Smooth muscle cell (in vitro differentiated cells): ENCODE data around the gene ERI3. TPM values are rescaled to one million over a fixed set of nuclear protein-coding genes. Genes with fewer than 3 reads are reported as not detected.

ENCODE experiments used
- DNase-seq: peaks from one replicate; lab custom pipeline; 2025; ENCODE audit not compliant: unreplicated experiment; lab: John Stamatoyannopoulos, UW
- H2AFZ ChIP-seq: fragments of 200-600 bp; sonication (generic); 2 replicates; pipeline ENCODE4 v1.6.0; 2016; ENCODE audit warnings: antibody characterized with exemption, low read depth, mild to moderate bottlenecking
- H3F3A ChIP-seq: fragments of 200-600 bp; sonication (generic); 2 replicates; pipeline ENCODE4 v1.6.0; 2017; ENCODE audit warnings: antibody characterized with exemption, low read depth
- H3K27ac ChIP-seq: fragments of 200-600 bp; sonication (generic); 2 replicates; pipeline ENCODE4 v1.5.1; 2016; ENCODE audit warnings: low read depth, mild to moderate bottlenecking
- H3K27me3 ChIP-seq: fragments of 200-600 bp; sonication (generic); 2 replicates; pipeline ENCODE4 v1.6.1; 2016; ENCODE audit warnings: low read depth, mild to moderate bottlenecking
- H3K36me3 ChIP-seq: fragments of 200-600 bp; sonication (generic); 2 replicates; pipeline ENCODE4 v1.5.1; 2016; ENCODE audit warnings: low read depth
- H3K4me1 ChIP-seq: fragments of 200-600 bp; sonication (generic); 2 replicates; pipeline ENCODE4 v1.5.1; 2016; ENCODE audit warnings: low read depth
- H3K4me2 ChIP-seq: fragments of 200-600 bp; sonication (generic); 2 replicates; pipeline ENCODE4 v1.6.0; 2016; ENCODE audit warnings: mild to moderate bottlenecking
- H3K4me3 ChIP-seq: fragments of 200-600 bp; sonication (generic); 2 replicates; pipeline ENCODE4 v1.5.1; 2016; ENCODE audit warnings: mild to moderate bottlenecking
- H3K79me2 ChIP-seq: fragments of 200-600 bp; sonication (generic); 2 replicates; pipeline ENCODE4 v1.6.0; 2016; ENCODE audit warnings: low read depth, mild to moderate bottlenecking
- H3K9ac ChIP-seq: fragments of 200-600 bp; sonication (generic); 2 replicates; pipeline ENCODE4 v1.6.0; 2016; ENCODE audit warnings: low read depth
- H3K9me3 ChIP-seq: fragments of 200-600 bp; sonication (generic); replicated peaks from 2 replicates; pipeline ENCODE4 v1.5.1; 2016; ENCODE audit warnings: low read depth
- H4K20me1 ChIP-seq: fragments of 200-600 bp; sonication (generic); 2 replicates; pipeline ENCODE4 v1.6.0; 2016; ENCODE audit warnings: low read depth
- WGBS: methylation state at CpG from one replicate; pipeline ENCODE4 v1.1.7; 2016; ENCODE audit warnings: low lambda C conversion rate; 5-methylcytosine and 5-hydroxymethylcytosine counted together
- polyA plus RNA-seq: library from polyadenylated mRNA; unstranded; fragments of >200 nt; fragmentation: Nextera tagmentation; extraction: Ambion mirVana; gene quantifications from 2 replicates; pipeline ENCODE4 v1.2.1, GENCODE V29; 2016
- total RNA-seq: library from RNA; depleted of rRNA; stranded (reverse); fragments of >200 nt; gene quantifications from 2 replicates; pipeline ENCODE4 v1.2.3, GENCODE V29; 2014
- TF ChIP-seq, protein P1 (sequence below): fragments of 200-600 bp; sonication (generic); IDR thresholded peaks from 2 replicates; pipeline ENCODE4 v1.5.1; 2017; ENCODE audit warnings: borderline replicate concordance, mild to moderate bottlenecking, antibody characterized with exemption; ENCODE audit not compliant: insufficient read depth, poor library complexity, severe bottlenecking

The ERI3 gene
- total and polyA plus RNA-seq, 2 experiments from 2014 or later: 91.2 to 112 TPM

DNA sequence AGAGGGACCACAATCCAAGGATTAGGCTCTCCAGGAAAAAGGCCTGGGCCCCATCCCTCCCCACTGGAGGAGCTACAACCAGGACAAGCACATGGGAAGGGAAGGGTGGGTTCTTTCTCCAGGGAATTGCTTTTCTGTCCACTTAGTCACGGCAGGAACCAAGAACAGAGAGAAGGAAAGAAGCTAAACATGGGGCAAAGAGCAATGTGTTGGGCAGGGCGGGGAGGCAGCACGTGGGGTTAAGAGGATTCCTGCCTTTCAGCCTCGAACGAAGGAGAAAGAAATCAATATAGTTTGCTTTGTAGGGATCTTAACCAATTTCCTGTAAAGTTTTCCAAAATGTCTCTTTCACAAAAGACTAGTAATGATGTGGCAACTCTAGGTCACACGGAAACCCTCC lies 21.7 kb downstream of the ERI3 start:
- WGBS: 85% methylated on average over 6 of the region's 6 CpGs

DNA sequence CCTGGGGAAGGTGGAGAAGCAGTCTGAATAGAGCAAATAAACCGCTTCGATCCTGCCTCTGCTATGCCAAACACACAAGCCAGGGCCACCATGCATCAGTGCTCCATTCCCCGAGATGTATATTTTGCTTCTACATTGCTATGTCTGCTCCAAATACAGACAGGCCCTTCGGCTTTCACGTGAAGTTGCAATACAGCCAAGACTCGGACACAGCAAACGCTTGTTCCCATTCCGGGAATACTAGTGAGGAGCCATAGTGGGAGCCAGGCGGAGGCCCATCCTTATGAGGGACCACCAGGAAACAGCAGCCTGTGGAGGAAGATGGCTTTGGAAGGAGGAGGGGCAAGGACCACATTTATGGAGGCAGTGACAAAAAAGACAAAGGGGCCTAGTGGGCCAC lies 22.6 kb downstream of the ERI3 start:
- no peaks in the 10 kb centered on the region for H3K9me3 ChIP-seq
- H4K20me1 ChIP-seq: peaks cover 14% of the 10 kb centered on the region
- TF ChIP-seq, protein P1, sequence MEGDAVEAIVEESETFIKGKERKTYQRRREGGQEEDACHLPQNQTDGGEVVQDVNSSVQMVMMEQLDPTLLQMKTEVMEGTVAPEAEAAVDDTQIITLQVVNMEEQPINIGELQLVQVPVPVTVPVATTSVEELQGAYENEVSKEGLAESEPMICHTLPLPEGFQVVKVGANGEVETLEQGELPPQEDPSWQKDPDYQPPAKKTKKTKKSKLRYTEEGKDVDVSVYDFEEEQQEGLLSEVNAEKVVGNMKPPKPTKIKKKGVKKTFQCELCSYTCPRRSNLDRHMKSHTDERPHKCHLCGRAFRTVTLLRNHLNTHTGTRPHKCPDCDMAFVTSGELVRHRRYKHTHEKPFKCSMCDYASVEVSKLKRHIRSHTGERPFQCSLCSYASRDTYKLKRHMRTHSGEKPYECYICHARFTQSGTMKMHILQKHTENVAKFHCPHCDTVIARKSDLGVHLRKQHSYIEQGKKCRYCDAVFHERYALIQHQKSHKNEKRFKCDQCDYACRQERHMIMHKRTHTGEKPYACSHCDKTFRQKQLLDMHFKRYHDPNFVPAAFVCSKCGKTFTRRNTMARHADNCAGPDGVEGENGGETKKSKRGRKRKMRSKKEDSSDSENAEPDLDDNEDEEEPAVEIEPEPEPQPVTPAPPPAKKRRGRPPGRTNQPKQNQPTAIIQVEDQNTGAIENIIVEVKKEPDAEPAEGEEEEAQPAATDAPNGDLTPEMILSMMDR: no peak
- H3K4me3 ChIP-seq: no peak overlapping the region
- no peak overlapping the region for H2AFZ ChIP-seq
- no peaks in the 10 kb centered on the region for H3K79me2 ChIP-seq
- H3K36me3 ChIP-seq: no peaks in the 10 kb centered on the region
- H3K9ac ChIP-seq: no peak overlapping the region
- H3K27me3 ChIP-seq: no peaks in the 10 kb centered on the region
- no peak for DNase-seq
- H3K4me2 ChIP-seq: no peak overlapping the region
- H3K27ac ChIP-seq: no peak overlapping the region
- H3K4me1 ChIP-seq: peaks cover 9% of the 10 kb centered on the region
- 97% methylated on average over 9 of the region's 9 CpGs for WGBS
- H3F3A ChIP-seq: peaks cover under 1% of the 10 kb centered on the region

More for the DNA sequence above, 21.7 kb downstream of the ERI3 start:
- H3K9ac ChIP-seq: no peak overlapping the region
- no peak overlapping the region for H3K27ac ChIP-seq
- H3K27me3 ChIP-seq: no peaks in the 10 kb centered on the region
- peaks cover 18% of the 10 kb centered on the region for H4K20me1 ChIP-seq
- no peak overlapping the region for H3K4me2 ChIP-seq
- no peaks in the 10 kb centered on the region for H3F3A ChIP-seq
- no peaks in the 10 kb centered on the region for H3K79me2 ChIP-seq
- no peak for DNase-seq
- no peak overlapping the region for H3K4me3 ChIP-seq
- H2AFZ ChIP-seq: no peak overlapping the region
- TF ChIP-seq, protein P1: no peak
- H3K4me1 ChIP-seq: peaks cover 7% of the 10 kb centered on the region
- H3K36me3 ChIP-seq: peaks cover 6% of the 10 kb centered on the region
- H3K9me3 ChIP-seq: no peaks in the 10 kb centered on the region

DNA sequence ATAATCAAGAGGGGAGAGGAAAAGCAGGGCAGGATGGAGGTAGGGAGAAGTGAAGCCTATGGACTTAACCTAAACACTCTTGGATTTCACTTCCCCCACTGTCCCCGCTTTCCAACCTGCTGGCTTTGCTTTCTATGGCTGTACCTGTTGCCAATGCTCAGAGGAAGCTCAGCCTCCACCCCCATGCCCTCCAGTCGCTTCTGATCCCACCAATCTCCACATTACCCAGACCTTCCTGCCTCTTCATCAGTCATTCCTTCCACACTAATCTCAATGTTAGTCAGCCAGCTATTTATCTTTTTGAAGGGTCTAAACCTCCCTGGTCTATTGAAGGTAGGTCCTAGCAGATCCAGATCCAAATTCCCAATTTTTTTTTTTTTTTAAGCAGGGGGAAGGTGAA lies 24.1 kb downstream of the ERI3 start:
- Histone ChIP-seq H3F3A (peaks cover 15% of the 10 kb centered on the region), H2AFZ (no peak overlapping the region), H3K36me3 (no peaks in the 10 kb centered on the region), H3K9ac (no peak overlapping the region), H3K27me3 (no peaks in the 10 kb centered on the region), H3K79me2 (peaks cover 4% of the 10 kb centered on the region), H4K20me1 (peaks cover 9% of the 10 kb centered on the region), H3K27ac (no peak overlapping the region), H3K4me2 (no peak overlapping the region), H3K4me1 (peaks cover 9% of the 10 kb centered on the region), H3K9me3 (no peaks in the 10 kb centered on the region), H3K4me3 (no peak overlapping the region)
- 91% methylated on average over 2 of the region's 2 CpGs for WGBS
- DNase-seq: no peak
- TF ChIP-seq, protein P1: no peak

DNA sequence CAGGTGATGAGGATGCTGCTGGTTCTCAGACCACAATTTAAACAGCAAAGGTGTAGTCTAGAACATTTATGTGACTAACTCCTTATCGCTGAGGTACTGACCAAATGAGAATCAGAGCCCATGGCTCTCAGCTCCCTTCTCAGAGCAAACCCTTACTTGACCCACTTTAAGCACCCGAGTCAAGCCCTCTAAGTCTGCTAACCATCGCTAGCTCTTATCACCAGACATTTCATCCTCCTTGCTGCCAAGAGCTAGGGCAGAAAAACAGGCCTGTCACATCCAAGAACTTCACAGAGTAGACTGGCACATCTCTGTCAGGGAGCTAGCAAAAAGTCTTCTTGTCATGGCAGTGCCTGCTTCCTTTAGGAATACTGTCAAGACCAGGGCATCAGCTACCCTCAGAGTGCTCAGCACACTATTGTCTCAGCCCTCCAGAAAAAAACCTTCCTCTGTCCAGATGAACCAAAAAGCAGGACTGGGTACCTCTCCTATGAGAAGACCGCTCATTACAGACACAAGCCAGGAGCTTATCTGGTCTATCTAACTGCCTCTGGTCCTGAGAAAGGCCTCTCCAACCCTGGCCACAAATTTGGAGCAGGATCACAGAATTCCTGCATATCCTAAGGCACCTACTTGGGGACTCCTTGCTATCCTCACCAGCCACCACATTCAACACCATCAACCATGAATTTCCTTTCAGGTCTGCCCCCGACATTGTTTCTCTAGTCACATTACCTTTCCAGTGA lies 26.2 kb downstream of the ERI3 start:
- H3K4me2 ChIP-seq: peak overlapping the region; percentile 50

More for the DNA sequence above, 26.2 kb downstream of the ERI3 start:
- Histone ChIP-seq H3K9me3 (no peaks in the 10 kb centered on the region), H3K4me3 (no peak overlapping the region), H3K9ac (peak overlapping the region; percentile 76), H3K27me3 (no peaks in the 10 kb centered on the region), H2AFZ (no peak overlapping the region), H3F3A (peaks cover 15% of the 10 kb centered on the region), H3K27ac (peak overlapping the region; percentile 93), H3K79me2 (peaks cover 13% of the 10 kb centered on the region), H3K36me3 (no peaks in the 10 kb centered on the region), H4K20me1 (peaks cover 13% of the 10 kb centered on the region), H3K4me1 (peaks cover 9% of the 10 kb centered on the region)
- TF ChIP-seq, protein P1: no peak
- DNase-seq: no peak
- 54% methylated on average over 5 of the region's 5 CpGs for WGBS
